ENCODE data around the gene PRR19. TPM values are rescaled to one million over a fixed set of nuclear protein-coding genes. Genes with fewer than 3 reads are reported as not detected.
A peak's percentile ranks its signal among the peaks of the same experiment; 100 is the strongest.

Gene PRR19
- total and polyA plus RNA-seq, 2 donors (not counting 1 experiment from before 2014, with no cell fraction given), result 0.39 to 0.54 TPM

- Histone ChIP-seq H3K4me3 (ENCODE audit: control extremely low read depth in 1 of 5, extremely low read depth in 1 of 5, insufficient read depth in 1 of 5, low read depth in 2 of 5, low read length in 4 of 5) (no peak overlapping the region), H3K36me3 (replicated peaks in 1 of 2; ENCODE audit: control extremely low read depth in 1 of 2, control insufficient read depth in 1 of 2, extremely low read depth in 1 of 2, insufficient read depth in 2 of 2, low read length in 1 of 2) (peaks cover 0 to 30% of the 10 kb centered on the region in 2 experiments), H3K27me3 (replicated peaks in 1 of 4; ENCODE audit: control extremely low read depth in 1 of 4, control insufficient read depth in 3 of 4, insufficient read depth in 4 of 4, low read length in 3 of 4) (no peaks in the 10 kb centered on the region), H3K9me3 (ENCODE audit: control extremely low read depth in 1 of 3, control insufficient read depth in 2 of 3, insufficient read depth in 1 of 3, low read length in 2 of 3) (no peaks in the 10 kb centered on the region), H3K4me1 (ENCODE audit: control insufficient read depth in 2 of 2, insufficient read depth in 2 of 2, low read length in 2 of 2) (peaks cover 27 to 38% of the 10 kb centered on the region in 2 donors), H3K9ac (ENCODE audit: low read length) (no peak overlapping the region), H2AFZ (ENCODE audit: insufficient read depth, low read depth, low read length, poor library complexity, severe bottlenecking) (no peak overlapping the region), H3K79me2 (ENCODE audit: control insufficient read depth, insufficient read depth, low read length) (peaks cover 96% of the 10 kb centered on the region), H4K20me1 (ENCODE audit: control insufficient read depth, insufficient read depth, low read length, poor library complexity, severe bottlenecking) (peaks cover 7% of the 10 kb centered on the region), H3K4me2 (replicated peaks; ENCODE audit: low read depth, low read length, poor library complexity, severe bottlenecking) (no peak overlapping the region), H3K27ac (ENCODE audit: low read length in 2 of 2) (no peak overlapping the region)
- no peak overlapping the region for H3K27ac Mint-ChIP-seq
- H3K4me1 Mint-ChIP-seq, result peaks cover 51% of the 10 kb centered on the region
- CTCF ChIA-PET, result interaction anchor here (1.2 kb wide), 1 partner anchor 165 kb away, joined by 4 read pairs; no protein-coding TSS in a partner anchor
- ATAC-seq (ENCODE audit: low read depth) (no peak), DNase-seq (peak; percentile 16)
- TF ChIP-seq CTCF (IDR thresholded peaks at IDR 0.05) (no peak), EZH2 (IDR thresholded peaks at IDR 0.05; ENCODE audit: borderline replicate concordance, insufficient read depth, low read depth, low read length, poor library complexity, severe bottlenecking) (no peak)
- POLR2A ChIA-PET, result no interaction called here
- H3K9me3 Mint-ChIP-seq (ENCODE audit: insufficient read depth), result no peaks in the 10 kb centered on the region
- no peak overlapping the region for H3K4me3 Mint-ChIP-seq
- intact Hi-C loops (cut with micrococcal nuclease), result no loop called here
- WGBS (ENCODE audit: insufficient coverage), result 96% methylated on average over 20 of the region's 22 CpGs
- no peaks in the 10 kb centered on the region for H3K27me3 Mint-ChIP-seq
Measured at GRCh38 chr19:42274065-42274682, 27.8 kb upstream of the PRR19 start.

GRCh38 chr19:42275103-42275502 lies 26.8 kb upstream of the PRR19 start:
- H3K4me1 Mint-ChIP-seq, result peaks cover 50% of the 10 kb centered on the region
- Histone ChIP-seq H3K27ac (ENCODE audit: low read length in 2 of 2) (no peak overlapping the region), H3K27me3 (replicated peaks in 1 of 4; ENCODE audit: control extremely low read depth in 1 of 4, control insufficient read depth in 3 of 4, insufficient read depth in 4 of 4, low read length in 3 of 4) (no peaks in the 10 kb centered on the region), H4K20me1 (ENCODE audit: control insufficient read depth, insufficient read depth, low read length, poor library complexity, severe bottlenecking) (peaks cover 7% of the 10 kb centered on the region), H3K9ac (ENCODE audit: low read length) (no peak overlapping the region), H2AFZ (ENCODE audit: insufficient read depth, low read depth, low read length, poor library complexity, severe bottlenecking) (no peak overlapping the region), H3K4me1 (ENCODE audit: control insufficient read depth in 2 of 2, insufficient read depth in 2 of 2, low read length in 2 of 2) (peaks cover 26 to 36% of the 10 kb centered on the region in 2 donors), H3K4me2 (replicated peaks; ENCODE audit: low read depth, low read length, poor library complexity, severe bottlenecking) (no peak overlapping the region), H3K9me3 (ENCODE audit: control extremely low read depth in 1 of 3, control insufficient read depth in 2 of 3, insufficient read depth in 1 of 3, low read length in 2 of 3) (no peaks in the 10 kb centered on the region), H3K36me3 (replicated peaks in 1 of 2; ENCODE audit: control extremely low read depth in 1 of 2, control insufficient read depth in 1 of 2, extremely low read depth in 1 of 2, insufficient read depth in 2 of 2, low read length in 1 of 2) (peaks cover 0 to 30% of the 10 kb centered on the region in 2 experiments), H3K79me2 (ENCODE audit: control insufficient read depth, insufficient read depth, low read length) (peaks cover 93% of the 10 kb centered on the region), H3K4me3 (ENCODE audit: control extremely low read depth in 1 of 5, extremely low read depth in 1 of 5, insufficient read depth in 1 of 5, low read depth in 2 of 5, low read length in 4 of 5) (no peak overlapping the region)
- POLR2A ChIA-PET, result no interaction called here
- TF ChIP-seq CTCF (IDR thresholded peaks at IDR 0.05) (no peak), EZH2 (IDR thresholded peaks at IDR 0.05; ENCODE audit: borderline replicate concordance, insufficient read depth, low read depth, low read length, poor library complexity, severe bottlenecking) (no peak)
- intact Hi-C loops (cut with micrococcal nuclease), result no loop called here
- ATAC-seq (ENCODE audit: low read depth) (no peak), DNase-seq (no peak)
- no peak overlapping the region for H3K27ac Mint-ChIP-seq
- H3K27me3 Mint-ChIP-seq, result no peaks in the 10 kb centered on the region
- no peak overlapping the region for H3K4me3 Mint-ChIP-seq
- WGBS (ENCODE audit: insufficient coverage), result 93% methylated on average over 7 of the region's 7 CpGs
- CTCF ChIA-PET, result interaction anchor here (1.2 kb wide), 1 partner anchor 166 kb away, joined by 4 read pairs; no protein-coding TSS in a partner anchor
- no peaks in the 10 kb centered on the region for H3K9me3 Mint-ChIP-seq (ENCODE audit: insufficient read depth)

Measured in B cell (primary cell).